HTERT RPE-1 (cell line): ENCODE data around the gene TSPAN1.

ENCODE experiments used
- in situ Hi-C: fragments of 300-500 bp; cut with MboI; formaldehyde crosslinking; loops from 4 replicates; pipeline ENCODE4 v1.14.3; 2020; ENCODE audit warnings: low sequenced_read_pairs

TSPAN1 gene

GRCh38 chr1:46186076-46186475, 11.2 kb downstream of the TSPAN1 start:
- in situ Hi-C loops, result no loop called here

GRCh38 chr1:46187106-46187869, 12.4 kb downstream of the TSPAN1 start:
- in situ Hi-C loops, result no loop called here

GRCh38 chr1:46188295-46189030, 13.6 kb downstream of the TSPAN1 start:
- in situ Hi-C loops, result no loop called here

- in situ Hi-C loops, result no loop called here
These were observed 15.7 kb downstream of the TSPAN1 start for GRCh38 chr1:46190539-46190938.

- in situ Hi-C loops, result no loop called here
These were observed 16.3 kb downstream of the TSPAN1 start for GRCh38 chr1:46191033-46191701.

- in situ Hi-C loops, result no loop called here
These were observed 17.3 kb downstream of the TSPAN1 start for GRCh38 chr1:46192171-46192570.

- in situ Hi-C loops, result no loop called here
These were observed 18.4 kb downstream of the TSPAN1 start for GRCh38 chr1:46193285-46193684.

- in situ Hi-C loops, result no loop called here
These were observed 19.2 kb downstream of the TSPAN1 start for GRCh38 chr1:46193984-46194570.

- in situ Hi-C loops, result no loop called here
These were observed 19.8 kb downstream of the TSPAN1 start for GRCh38 chr1:46194641-46195193.

- in situ Hi-C loops, result no loop called here
These were observed 21.7 kb downstream of the TSPAN1 start for GRCh38 chr1:46196609-46197008.

GRCh38 chr1:46197560-46197963, 22.7 kb downstream of the TSPAN1 start:
- in situ Hi-C loops, result no loop called here

- in situ Hi-C loops, result no loop called here
These were observed 23.3 kb downstream of the TSPAN1 start, which contains the start of gene POMGNT1 for GRCh38 chr1:46197964-46198811. Gene POMGNT1 (minus strand): TSS chr1:46198434. CDS start chr1:46197821, 613 bp downstream.

GRCh38 chr1:46199233-46199749, 24.4 kb downstream of the TSPAN1 start:
- in situ Hi-C loops, result no loop called here

- in situ Hi-C loops, result no loop called here
These were observed 29.0 kb downstream of the TSPAN1 start for GRCh38 chr1:46203738-46204405.

- in situ Hi-C loops, result no loop called here
These were observed 29.5 kb downstream of the TSPAN1 start for GRCh38 chr1:46204406-46204742.

GRCh38 chr1:46205141-46205540, 30.3 kb downstream of the TSPAN1 start:
- in situ Hi-C loops, result no loop called here

GRCh38 chr1:46205791-46206190, 30.9 kb downstream of the TSPAN1 start:
- in situ Hi-C loops, result no loop called here

GRCh38 chr1:46206399-46206798, 31.5 kb downstream of the TSPAN1 start:
- in situ Hi-C loops, result no loop called here

GRCh38 chr1:46210561-46210960, 35.7 kb downstream of the TSPAN1 start:
- in situ Hi-C loops, result no loop called here
